WTC11 (cell line): ENCODE measurements around the gene LY6G6F. TPM values are rescaled to one million over a fixed set of nuclear protein-coding genes. Genes with fewer than 3 reads are reported as not detected.

ENCODE experiments used
- ATAC-seq: fragments of 200-7000 bp; cut with Tn5 transposase; 2 replicates; pipeline ENCODE4 v1.10.0; 2021; ENCODE audit warnings: mild to moderate bottlenecking, moderate library complexity
- CTCF ChIA-PET: fragments of 300-600 bp; sonication (Branson Sonifier 250); formaldehyde crosslinking; loops from one replicate; lab custom pipeline; 2021; ENCODE audit warnings: antibody characterized with exemption; lab: Charles Lee
- POLR2A ChIA-PET: fragments of 350-600 bp; sonication (Branson Sonifier 250); formaldehyde crosslinking; loops from one replicate; lab custom pipeline; 2021; ENCODE audit warnings: antibody characterized with exemption; lab: Charles Lee
- DNase-seq: peaks from one replicate; pipeline ENCODE4 v3.0.0; 2021; ENCODE audit warnings: low spot score
- H3K27ac Mint-ChIP-seq: 2 replicates; pipeline ENCODE4 v1.8.0; 2021; ENCODE audit warnings: mixed read lengths
- H3K27me3 Mint-ChIP-seq: 2 replicates; pipeline ENCODE4 v1.8.0; 2021; ENCODE audit warnings: low read depth, mild to moderate bottlenecking, moderate library complexity, mixed read lengths
- H3K36me3 Mint-ChIP-seq: 2 replicates; pipeline ENCODE4 v1.8.0; 2021; ENCODE audit warnings: mixed read lengths
- H3K4me1 Mint-ChIP-seq: 2 replicates; pipeline ENCODE4 v1.8.0; 2022; ENCODE audit warnings: mixed read lengths
- H3K4me3 Mint-ChIP-seq: 2 replicates; pipeline ENCODE4 v1.8.0; 2021; ENCODE audit warnings: mild to moderate bottlenecking, moderate library complexity, mixed read lengths
- H3K9me3 Mint-ChIP-seq: 2 replicates; pipeline ENCODE4 v1.8.0; 2021; ENCODE audit warnings: mixed read lengths
- AFF4 ChIP-seq: sonication (generic); formaldehyde crosslinking; IDR thresholded peaks from 2 replicates; pipeline ENCODE4 v1.8.1; 2023; ENCODE audit warnings: mild to moderate bottlenecking, missing genetic modification reagents, borderline replicate concordance
- CBFB ChIP-seq: sonication (generic); formaldehyde crosslinking; IDR thresholded peaks from 2 replicates; pipeline ENCODE4 v1.8.1; 2022; ENCODE audit warnings: mild to moderate bottlenecking, low read depth, missing genetic modification reagents
- CREB1 ChIP-seq: sonication (generic); formaldehyde crosslinking; IDR thresholded peaks from 2 replicates; pipeline ENCODE4 v1.8.0; 2023; ENCODE audit warnings: mild to moderate bottlenecking, missing genetic modification reagents
- E2F5 ChIP-seq: sonication (generic); formaldehyde crosslinking; IDR thresholded peaks from 2 replicates; pipeline ENCODE4 v1.8.1; 2022; ENCODE audit warnings: mild to moderate bottlenecking, moderate library complexity, missing genetic modification reagents
- ETV6 ChIP-seq: sonication (generic); formaldehyde crosslinking; IDR thresholded peaks from 2 replicates; pipeline ENCODE4 v1.8.1; 2022; ENCODE audit warnings: mild to moderate bottlenecking, missing genetic modification reagents
- MXD4 ChIP-seq: fragments of 250-450 bp; sonication (Bioruptor Pico); IDR thresholded peaks from 2 replicates; pipeline ENCODE4 v1.8.0; 2021; ENCODE audit warnings: mild to moderate bottlenecking, moderate library complexity, borderline replicate concordance
- NFE2L1 ChIP-seq: sonication (generic); formaldehyde crosslinking; IDR thresholded peaks from 2 replicates; pipeline ENCODE4 v1.8.1; 2023; ENCODE audit warnings: missing genetic modification reagents
- SOX15 ChIP-seq: fragments of 250-450 bp; sonication (Bioruptor Pico); IDR thresholded peaks from 2 replicates; pipeline ENCODE4 v1.9.0; 2021; ENCODE audit warnings: mild to moderate bottlenecking
- STAT6 ChIP-seq: sonication (generic); formaldehyde crosslinking; conservative IDR thresholded peaks from 2 replicates; pipeline ENCODE4 v1.8.1; 2023; ENCODE audit warnings: mild to moderate bottlenecking, low read depth, missing genetic modification reagents, moderate library complexity
- ZMAT4 ChIP-seq: fragments of 250-450 bp; sonication (Bioruptor Pico); IDR thresholded peaks from 2 replicates; pipeline ENCODE4 v1.9.0; 2021; ENCODE audit warnings: mild to moderate bottlenecking
- ZSCAN18 ChIP-seq: fragments of 250-450 bp; sonication (Bioruptor Pico); IDR thresholded peaks from 2 replicates; pipeline ENCODE4 v2.1.2; 2022; ENCODE audit warnings: mild to moderate bottlenecking, moderate library complexity
- total RNA-seq: library from RNA; stranded (reverse); gene quantifications from 3 replicates; pipeline ENCODE4 v1.2.3, GENCODE V29; 2021
- TF ChIP-seq, protein P1 (sequence below): fragments of 250-450 bp; sonication (Bioruptor Pico); IDR thresholded peaks from 2 replicates; pipeline ENCODE4 v1.9.0; 2021; ENCODE audit warnings: mild to moderate bottlenecking, borderline replicate concordance
- TF ChIP-seq, protein P2 (sequence below): sonication (generic); formaldehyde crosslinking; IDR thresholded peaks from 2 replicates; pipeline ENCODE4 v1.8.1; 2022; ENCODE audit warnings: low read depth, missing genetic modification reagents, borderline replicate concordance
- TF ChIP-seq, protein P3 (sequence below): sonication (generic); formaldehyde crosslinking; IDR thresholded peaks from 2 replicates; pipeline ENCODE4 v1.8.1; 2023; ENCODE audit warnings: mild to moderate bottlenecking, missing genetic modification reagents

LY6G6F gene
- total RNA-seq, 1 experiment from 2014 or later, result not detected

- peaks cover 3% of the 10 kb centered on the region for H3K4me1 Mint-ChIP-seq
- no peak overlapping the region; the same call in 1 of the 2 replicates for H3K27ac Mint-ChIP-seq
- CTCF ChIA-PET, result interaction anchor here (1.4 to 2.2 kb wide), 2 partner anchors 11 to 69 kb away, joined by 4 to 8 read pairs; no protein-coding TSS in a partner anchor
- ATAC-seq, result no peak
- no peak overlapping the region for H3K4me3 Mint-ChIP-seq
- H3K36me3 Mint-ChIP-seq, result peaks cover 22% of the 10 kb centered on the region
- POLR2A ChIA-PET, result no interaction called here
- TF ChIP-seq, protein P1, sequence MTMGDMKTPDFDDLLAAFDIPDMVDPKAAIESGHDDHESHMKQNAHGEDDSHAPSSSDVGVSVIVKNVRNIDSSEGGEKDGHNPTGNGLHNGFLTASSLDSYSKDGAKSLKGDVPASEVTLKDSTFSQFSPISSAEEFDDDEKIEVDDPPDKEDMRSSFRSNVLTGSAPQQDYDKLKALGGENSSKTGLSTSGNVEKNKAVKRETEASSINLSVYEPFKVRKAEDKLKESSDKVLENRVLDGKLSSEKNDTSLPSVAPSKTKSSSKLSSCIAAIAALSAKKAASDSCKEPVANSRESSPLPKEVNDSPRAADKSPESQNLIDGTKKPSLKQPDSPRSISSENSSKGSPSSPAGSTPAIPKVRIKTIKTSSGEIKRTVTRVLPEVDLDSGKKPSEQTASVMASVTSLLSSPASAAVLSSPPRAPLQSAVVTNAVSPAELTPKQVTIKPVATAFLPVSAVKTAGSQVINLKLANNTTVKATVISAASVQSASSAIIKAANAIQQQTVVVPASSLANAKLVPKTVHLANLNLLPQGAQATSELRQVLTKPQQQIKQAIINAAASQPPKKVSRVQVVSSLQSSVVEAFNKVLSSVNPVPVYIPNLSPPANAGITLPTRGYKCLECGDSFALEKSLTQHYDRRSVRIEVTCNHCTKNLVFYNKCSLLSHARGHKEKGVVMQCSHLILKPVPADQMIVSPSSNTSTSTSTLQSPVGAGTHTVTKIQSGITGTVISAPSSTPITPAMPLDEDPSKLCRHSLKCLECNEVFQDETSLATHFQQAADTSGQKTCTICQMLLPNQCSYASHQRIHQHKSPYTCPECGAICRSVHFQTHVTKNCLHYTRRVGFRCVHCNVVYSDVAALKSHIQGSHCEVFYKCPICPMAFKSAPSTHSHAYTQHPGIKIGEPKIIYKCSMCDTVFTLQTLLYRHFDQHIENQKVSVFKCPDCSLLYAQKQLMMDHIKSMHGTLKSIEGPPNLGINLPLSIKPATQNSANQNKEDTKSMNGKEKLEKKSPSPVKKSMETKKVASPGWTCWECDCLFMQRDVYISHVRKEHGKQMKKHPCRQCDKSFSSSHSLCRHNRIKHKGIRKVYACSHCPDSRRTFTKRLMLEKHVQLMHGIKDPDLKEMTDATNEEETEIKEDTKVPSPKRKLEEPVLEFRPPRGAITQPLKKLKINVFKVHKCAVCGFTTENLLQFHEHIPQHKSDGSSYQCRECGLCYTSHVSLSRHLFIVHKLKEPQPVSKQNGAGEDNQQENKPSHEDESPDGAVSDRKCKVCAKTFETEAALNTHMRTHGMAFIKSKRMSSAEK (CRISPR knock-in tag), result no peak
- TF ChIP-seq CBFB (CRISPR knock-in tag) (no peak), ETV6 (no peak), MXD4 (CRISPR knock-in tag) (no peak), ZSCAN18 (no peak), E2F5 (CRISPR knock-in tag) (no peak), SOX15 (no peak), STAT6 (CRISPR knock-in tag) (no peak), AFF4 (CRISPR knock-in tag) (no peak), CREB1 (no peak), ZMAT4 (CRISPR knock-in tag) (no peak), NFE2L1 (CRISPR knock-in tag) (no peak)
- TF ChIP-seq, protein P2, sequence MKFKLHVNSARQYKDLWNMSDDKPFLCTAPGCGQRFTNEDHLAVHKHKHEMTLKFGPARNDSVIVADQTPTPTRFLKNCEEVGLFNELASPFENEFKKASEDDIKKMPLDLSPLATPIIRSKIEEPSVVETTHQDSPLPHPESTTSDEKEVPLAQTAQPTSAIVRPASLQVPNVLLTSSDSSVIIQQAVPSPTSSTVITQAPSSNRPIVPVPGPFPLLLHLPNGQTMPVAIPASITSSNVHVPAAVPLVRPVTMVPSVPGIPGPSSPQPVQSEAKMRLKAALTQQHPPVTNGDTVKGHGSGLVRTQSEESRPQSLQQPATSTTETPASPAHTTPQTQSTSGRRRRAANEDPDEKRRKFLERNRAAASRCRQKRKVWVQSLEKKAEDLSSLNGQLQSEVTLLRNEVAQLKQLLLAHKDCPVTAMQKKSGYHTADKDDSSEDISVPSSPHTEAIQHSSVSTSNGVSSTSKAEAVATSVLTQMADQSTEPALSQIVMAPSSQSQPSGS (CRISPR knock-in tag), result no peak
- TF ChIP-seq, protein P3, sequence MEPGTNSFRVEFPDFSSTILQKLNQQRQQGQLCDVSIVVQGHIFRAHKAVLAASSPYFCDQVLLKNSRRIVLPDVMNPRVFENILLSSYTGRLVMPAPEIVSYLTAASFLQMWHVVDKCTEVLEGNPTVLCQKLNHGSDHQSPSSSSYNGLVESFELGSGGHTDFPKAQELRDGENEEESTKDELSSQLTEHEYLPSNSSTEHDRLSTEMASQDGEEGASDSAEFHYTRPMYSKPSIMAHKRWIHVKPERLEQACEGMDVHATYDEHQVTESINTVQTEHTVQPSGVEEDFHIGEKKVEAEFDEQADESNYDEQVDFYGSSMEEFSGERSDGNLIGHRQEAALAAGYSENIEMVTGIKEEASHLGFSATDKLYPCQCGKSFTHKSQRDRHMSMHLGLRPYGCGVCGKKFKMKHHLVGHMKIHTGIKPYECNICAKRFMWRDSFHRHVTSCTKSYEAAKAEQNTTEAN, result no peak
- H3K27me3 Mint-ChIP-seq, result no peaks in the 10 kb centered on the region
- H3K9me3 Mint-ChIP-seq, result no peaks in the 10 kb centered on the region
- no peak for DNase-seq
These were observed 51.6 kb downstream of the LY6G6F start for GRCh38 chr6:31758281-31758680.
